IPS-18a (cell line): Measurements from ENCODE around the gene ANKRD17.
A peak's percentile ranks its signal among the peaks of the same experiment; 100 is the strongest.

Experiments
- H3K27ac ChIP-seq: one replicate; pipeline ENCODE4 v1.5.1; 2013; ENCODE audit warnings: low read length
- H3K27me3 ChIP-seq: one replicate; pipeline ENCODE4 v1.6.1; 2013; ENCODE audit warnings: mild to moderate bottlenecking, low read length; ENCODE audit not compliant: control insufficient read depth, insufficient read depth
- H3K36me3 ChIP-seq: one replicate; pipeline ENCODE4 v1.6.1; 2013; ENCODE audit warnings: low read depth, low read length; ENCODE audit not compliant: control insufficient read depth
- H3K4me1 ChIP-seq: one replicate; pipeline ENCODE4 v1.6.1; 2013; ENCODE audit warnings: low read depth, low read length; ENCODE audit not compliant: control insufficient read depth
- H3K4me3 ChIP-seq: one replicate; pipeline ENCODE4 v1.5.1; 2013; ENCODE audit warnings: low read length
- H3K9ac ChIP-seq: one replicate; pipeline ENCODE4 v1.6.1; 2013; ENCODE audit warnings: mild to moderate bottlenecking, low read length, moderate library complexity
- H3K9me3 ChIP-seq: one replicate; pipeline ENCODE4 v1.6.1; 2013; ENCODE audit warnings: low read depth, low read length; ENCODE audit not compliant: control insufficient read depth

ANKRD17 gene

GRCh38 chr4:73098713-73099112, 159.9 kb downstream of the ANKRD17 start:
- Histone ChIP-seq H3K9me3 (no peaks in the 10 kb centered on the region), H3K36me3 (peaks cover 66% of the 10 kb centered on the region), H3K27ac (no peak overlapping the region)

GRCh38 chr4:73098016-73098415, 160.6 kb downstream of the ANKRD17 start:
- H3K36me3 ChIP-seq = peaks cover 68% of the 10 kb centered on the region

More at GRCh38 chr4:73098713-73099112, 159.9 kb downstream of the ANKRD17 start:
- H3K4me1 ChIP-seq = no peaks in the 10 kb centered on the region
- H3K27me3 ChIP-seq = no peaks in the 10 kb centered on the region
- no peak overlapping the region for H3K9ac ChIP-seq
- no peak overlapping the region for H3K4me3 ChIP-seq

GRCh38 chr4:73092868-73093267, 165.7 kb downstream of the ANKRD17 start:
- Histone ChIP-seq H3K27me3 (no peaks in the 10 kb centered on the region), H3K9me3 (no peaks in the 10 kb centered on the region), H3K27ac (no peak overlapping the region), H3K4me1 (no peaks in the 10 kb centered on the region), H3K9ac (no peak overlapping the region), H3K36me3 (peaks cover 55% of the 10 kb centered on the region), H3K4me3 (no peak overlapping the region)

More at GRCh38 chr4:73098016-73098415, 160.6 kb downstream of the ANKRD17 start:
- H3K4me1 ChIP-seq = no peaks in the 10 kb centered on the region
- H3K27ac ChIP-seq = no peak overlapping the region
- H3K27me3 ChIP-seq = no peaks in the 10 kb centered on the region
- H3K9ac ChIP-seq = no peak overlapping the region
- H3K4me3 ChIP-seq = no peak overlapping the region
- no peaks in the 10 kb centered on the region for H3K9me3 ChIP-seq

GRCh38 chr4:73090738-73091137, 167.9 kb downstream of the ANKRD17 start:
- no peak overlapping the region for H3K4me3 ChIP-seq
- H3K36me3 ChIP-seq = peaks cover 41% of the 10 kb centered on the region
- H3K9me3 ChIP-seq = no peaks in the 10 kb centered on the region
- no peaks in the 10 kb centered on the region for H3K27me3 ChIP-seq
- no peak overlapping the region for H3K9ac ChIP-seq
- H3K4me1 ChIP-seq = no peaks in the 10 kb centered on the region
- no peak overlapping the region for H3K27ac ChIP-seq

- Histone ChIP-seq H3K27me3 (no peaks in the 10 kb centered on the region), H3K9me3 (no peaks in the 10 kb centered on the region), H3K4me1 (no peaks in the 10 kb centered on the region), H3K4me3 (no peak overlapping the region), H3K27ac (no peak overlapping the region), H3K36me3 (peaks cover 47% of the 10 kb centered on the region), H3K9ac (no peak overlapping the region)
These were observed 170.7 kb downstream of the ANKRD17 start for GRCh38 chr4:73087871-73088270.

GRCh38 chr4:73086095-73086868, 172.3 kb downstream of the ANKRD17 start:
- H3K9ac ChIP-seq = no peak overlapping the region

GRCh38 chr4:73080789-73081188, 177.8 kb downstream of the ANKRD17 start:
- Histone ChIP-seq H3K36me3 (peaks cover 45% of the 10 kb centered on the region), H3K4me1 (no peaks in the 10 kb centered on the region), H3K27me3 (no peaks in the 10 kb centered on the region), H3K27ac (no peak overlapping the region), H3K4me3 (no peak overlapping the region), H3K9me3 (no peaks in the 10 kb centered on the region), H3K9ac (no peak overlapping the region)

More at GRCh38 chr4:73086095-73086868, 172.3 kb downstream of the ANKRD17 start:
- Histone ChIP-seq H3K27ac (no peak overlapping the region), H3K4me3 (no peak overlapping the region), H3K36me3 (peaks cover 37% of the 10 kb centered on the region), H3K9me3 (no peaks in the 10 kb centered on the region), H3K27me3 (no peaks in the 10 kb centered on the region), H3K4me1 (no peaks in the 10 kb centered on the region)

GRCh38 chr4:73075832-73076231, 182.8 kb downstream of the ANKRD17 start:
- no peak overlapping the region for H3K9ac ChIP-seq
- H3K4me3 ChIP-seq = no peak overlapping the region
- no peaks in the 10 kb centered on the region for H3K27me3 ChIP-seq
- no peak overlapping the region for H3K27ac ChIP-seq
- H3K36me3 ChIP-seq = peaks cover 35% of the 10 kb centered on the region
- H3K9me3 ChIP-seq = no peaks in the 10 kb centered on the region
- no peaks in the 10 kb centered on the region for H3K4me1 ChIP-seq

GRCh38 chr4:73070074-73070390, 188.6 kb downstream of the ANKRD17 start:
- Histone ChIP-seq H3K36me3 (peaks cover 15% of the 10 kb centered on the region), H3K27ac (peak overlapping the region; percentile 60), H3K4me3 (peak overlapping the region; percentile 100), H3K27me3 (no peaks in the 10 kb centered on the region), H3K4me1 (peaks cover 8% of the 10 kb centered on the region), H3K9me3 (no peaks in the 10 kb centered on the region), H3K9ac (peak overlapping the region; percentile 97)

GRCh38 chr4:73069338-73070073, 189.1 kb downstream of the ANKRD17 start, which contains the start of gene COX18:
COX18 (minus strand) TSS chr4:73069716; CDS start chr4:73069649, 67 bp downstream.
- peaks cover 15% of the 10 kb centered on the region for H3K36me3 ChIP-seq
- H3K4me3 ChIP-seq = peak within 1 kb of the TSS; percentile 100
- H3K9me3 ChIP-seq = no peaks in the 10 kb centered on the region
- H3K27me3 ChIP-seq = no peaks in the 10 kb centered on the region
- peak within 1 kb of the TSS; percentile 97 for H3K9ac ChIP-seq
- H3K27ac ChIP-seq = peak within 1 kb of the TSS; percentile 88
- peaks cover 8% of the 10 kb centered on the region for H3K4me1 ChIP-seq

- Histone ChIP-seq H3K27me3 (no peaks in the 10 kb centered on the region), H3K9ac (peak overlapping the region; percentile 97), H3K36me3 (peaks cover 13% of the 10 kb centered on the region), H3K27ac (peak overlapping the region; percentile 88), H3K9me3 (no peaks in the 10 kb centered on the region), H3K4me1 (peaks cover 8% of the 10 kb centered on the region), H3K4me3 (peak overlapping the region; percentile 100)
These were observed 189.9 kb downstream of the ANKRD17 start for GRCh38 chr4:73068491-73069337.
